Calu3 (cell line): Measurements from ENCODE around the gene CDKAL1. TPM values are rescaled to one million over a fixed set of nuclear protein-coding genes. Genes with fewer than 3 reads are reported as not detected.

Experiments
- BruUV-seq: library from RNA; stranded (reverse); fragments of 400-500 nt; replicated peaks from 2 replicates; lab custom pipeline; 2021; lab: Mats Ljungman, UMichigan
- CTCF ChIA-PET: fragments of 300-600 bp; sonication (Branson Sonifier 250); formaldehyde crosslinking; loops from one replicate; lab custom pipeline; 2022; ENCODE audit warnings: antibody characterized with exemption; lab: Charles Lee
- DNase-seq: peaks from one replicate; pipeline ENCODE4 v3.0.0; 2022
- H3K27ac Mint-ChIP-seq: one replicate; pipeline ENCODE4 v1.8.0; 2022; ENCODE audit warnings: mixed read lengths; ENCODE audit not compliant: unreplicated experiment
- H3K27me3 Mint-ChIP-seq: one replicate; pipeline ENCODE4 v1.8.0; 2022; ENCODE audit warnings: mixed read lengths; ENCODE audit not compliant: unreplicated experiment
- H3K36me3 Mint-ChIP-seq: one replicate; pipeline ENCODE4 v1.8.0; 2022; ENCODE audit warnings: mild to moderate bottlenecking, moderate library complexity, mixed read lengths; ENCODE audit not compliant: insufficient read depth, unreplicated experiment
- H3K4me1 Mint-ChIP-seq: one replicate; pipeline ENCODE4 v1.8.0; 2022; ENCODE audit warnings: mild to moderate bottlenecking, low read depth, mixed read lengths; ENCODE audit not compliant: unreplicated experiment
- H3K4me3 Mint-ChIP-seq: one replicate; pipeline ENCODE4 v1.8.0; 2022; ENCODE audit warnings: mild to moderate bottlenecking, low read depth, moderate library complexity, mixed read lengths; ENCODE audit not compliant: unreplicated experiment
- H3K9me3 Mint-ChIP-seq: one replicate; pipeline ENCODE4 v1.8.0; 2022; ENCODE audit warnings: low read depth, mixed read lengths; ENCODE audit not compliant: unreplicated experiment
- CTCF ChIP-seq: fragments of 200-600 bp; IDR thresholded peaks from one replicate; pipeline ENCODE4 v1.8.0; 2022; ENCODE audit warnings: antibody characterized with exemption; ENCODE audit not compliant: unreplicated experiment
- intact Hi-C: fragments of 100-400 bp; cut with micrococcal nuclease; formaldehyde crosslinking; loops from one replicate; pipeline ENCODE4 v1.10.0; 2022; ENCODE audit not compliant: unreplicated experiment
- total RNA-seq: library from RNA; stranded (reverse); gene quantifications from 2 replicates; pipeline ENCODE4 v1.2.3, GENCODE V29; 2022

The CDKAL1 gene
- total RNA-seq, 1 experiment from 2014 or later, result 39.6 TPM

GRCh38 chr6:21135484-21136013 lies 601.3 kb downstream of the CDKAL1 start:
- no peaks in the 10 kb centered on the region for H3K9me3 Mint-ChIP-seq
- no peak for TF ChIP-seq CTCF
- H3K27me3 Mint-ChIP-seq, result no peaks in the 10 kb centered on the region
- no TSS peak for BruUV-seq
- intact Hi-C loops, result no loop called here
- no peak overlapping the region for H3K4me3 Mint-ChIP-seq
- DNase-seq, result no peak
- H3K36me3 Mint-ChIP-seq, result no peaks in the 10 kb centered on the region
- no peak overlapping the region for H3K27ac Mint-ChIP-seq
- no peaks in the 10 kb centered on the region for H3K4me1 Mint-ChIP-seq
- CTCF ChIA-PET, result interaction anchor here (1.4 kb wide), 1 partner anchor 14 kb away, joined by 5 read pairs; no protein-coding TSS in a partner anchor

GRCh38 chr6:21137700-21138335 lies 603.6 kb downstream of the CDKAL1 start:
- H3K4me3 Mint-ChIP-seq, result no peak overlapping the region
- no peaks in the 10 kb centered on the region for H3K36me3 Mint-ChIP-seq
- no peak overlapping the region for H3K27ac Mint-ChIP-seq
- DNase-seq, result no peak
- H3K4me1 Mint-ChIP-seq, result no peaks in the 10 kb centered on the region
- H3K9me3 Mint-ChIP-seq, result no peaks in the 10 kb centered on the region
- intact Hi-C loops, result no loop called here
- no peaks in the 10 kb centered on the region for H3K27me3 Mint-ChIP-seq
- BruUV-seq, result no TSS peak
- CTCF ChIA-PET, result interaction anchor here (1.0 kb wide), 1 partner anchor 20 kb away, joined by 4 read pairs; no protein-coding TSS in a partner anchor
- no peak for TF ChIP-seq CTCF

GRCh38 chr6:21138336-21139069 lies 604.2 kb downstream of the CDKAL1 start:
- H3K27me3 Mint-ChIP-seq, result no peaks in the 10 kb centered on the region
- CTCF ChIA-PET, result interaction anchor here (0.7 to 1.0 kb wide), 2 partner anchors 9 to 19 kb away, joined by 3 to 4 read pairs; no protein-coding TSS in a partner anchor
- no peak for DNase-seq
- BruUV-seq, result no TSS peak
- TF ChIP-seq CTCF, result no peak
- H3K9me3 Mint-ChIP-seq, result no peaks in the 10 kb centered on the region
- no peaks in the 10 kb centered on the region for H3K36me3 Mint-ChIP-seq
- intact Hi-C loops, result no loop called here
- H3K4me3 Mint-ChIP-seq, result no peak overlapping the region
- no peaks in the 10 kb centered on the region for H3K4me1 Mint-ChIP-seq
- no peak overlapping the region for H3K27ac Mint-ChIP-seq

GRCh38 chr6:21140966-21141365 lies 606.7 kb downstream of the CDKAL1 start:
- TF ChIP-seq CTCF, result no peak
- Mint-ChIP-seq H3K27ac (no peak overlapping the region), H3K36me3 (no peaks in the 10 kb centered on the region), H3K9me3 (no peaks in the 10 kb centered on the region), H3K4me1 (no peaks in the 10 kb centered on the region), H3K27me3 (no peaks in the 10 kb centered on the region), H3K4me3 (no peak overlapping the region)
- DNase-seq, result no peak
- BruUV-seq, result no TSS peak
- intact Hi-C loops, result no loop called here
- CTCF ChIA-PET, result no interaction called here
